Suppressor macrophage (primary cell): ENCODE data around the gene CCBE1.
"Not testable (repeated sequence)": the region's sequence is repeated elsewhere in the genome, so short reads cannot be mapped to it uniquely, and the experiment has no call there.

ENCODE experiments used
- DNase-seq, 4 experiments: peaks; one replicate each; pipeline ENCODE4 v3.0.0-alpha.2; 2020 to 2022

CCBE1 gene

DNA sequence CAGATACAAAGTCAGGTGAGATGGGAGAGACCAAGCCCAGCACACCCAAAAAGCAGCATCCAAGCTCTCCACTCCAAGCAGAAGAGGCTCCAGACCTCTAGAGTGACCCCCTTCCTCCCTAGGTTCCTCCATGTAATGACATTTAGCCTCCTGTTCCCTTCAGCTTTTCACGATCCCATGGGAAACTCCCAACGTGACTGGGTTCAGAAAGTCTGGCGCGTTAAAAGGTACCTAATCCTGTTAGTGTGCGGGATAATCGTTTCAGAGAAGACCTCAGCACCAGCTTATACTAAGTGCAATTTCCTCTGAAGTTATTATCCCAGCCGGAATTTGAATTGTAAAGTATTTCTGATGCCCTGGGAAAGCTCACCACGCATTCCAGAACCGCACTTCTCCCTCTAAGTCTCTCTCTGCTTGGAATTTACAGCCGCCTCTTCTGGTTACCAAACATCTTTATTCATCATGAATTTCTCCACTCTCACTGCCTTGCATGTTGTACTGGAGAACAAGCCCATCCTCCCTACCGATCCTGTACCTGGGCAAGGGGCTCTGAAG, 46.9 kb downstream of the CCBE1 start:
- DNase-seq, result no peak

DNA sequence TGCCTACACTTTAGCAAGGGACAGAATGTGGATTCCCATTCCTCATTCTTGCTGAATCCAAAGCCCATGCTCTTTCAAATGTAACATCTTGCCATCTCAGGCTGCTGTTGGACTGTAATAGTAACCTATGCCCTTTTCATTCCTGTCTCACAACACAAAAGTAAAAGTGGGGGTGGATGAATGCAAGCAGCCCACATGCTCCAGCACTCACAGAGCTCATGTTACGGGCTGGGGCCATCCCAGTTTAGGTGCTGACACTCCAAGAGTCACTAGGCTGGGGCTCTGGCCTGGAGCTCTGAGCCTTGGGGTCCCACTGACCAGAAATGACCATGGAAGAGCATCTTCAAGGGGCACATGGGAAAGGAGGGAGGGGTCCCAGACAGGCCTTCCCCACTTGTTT, 47.6 kb downstream of the CCBE1 start:
- no peak for DNase-seq

DNA sequence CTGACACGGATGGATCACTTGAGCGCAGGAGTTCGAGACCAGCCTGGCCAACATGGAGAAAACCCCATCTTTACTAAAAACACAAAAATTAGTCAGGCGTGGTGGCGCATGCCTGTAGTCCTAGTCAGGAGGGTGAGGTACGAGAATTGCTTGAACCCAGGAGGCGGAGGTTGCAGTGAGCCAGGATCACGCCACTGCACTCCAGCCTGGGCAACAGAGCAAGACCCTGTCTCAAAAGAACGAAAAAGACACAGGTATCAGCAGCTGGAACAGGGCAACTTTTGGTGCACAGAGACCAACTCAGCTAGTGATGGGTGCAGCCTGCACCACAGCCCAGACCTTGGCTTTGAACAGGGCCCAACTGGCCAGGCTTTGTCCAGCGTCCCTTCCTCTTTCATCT, 48.8 kb downstream of the CCBE1 start:
- DNase-seq, result not testable (repeated sequence)

DNA sequence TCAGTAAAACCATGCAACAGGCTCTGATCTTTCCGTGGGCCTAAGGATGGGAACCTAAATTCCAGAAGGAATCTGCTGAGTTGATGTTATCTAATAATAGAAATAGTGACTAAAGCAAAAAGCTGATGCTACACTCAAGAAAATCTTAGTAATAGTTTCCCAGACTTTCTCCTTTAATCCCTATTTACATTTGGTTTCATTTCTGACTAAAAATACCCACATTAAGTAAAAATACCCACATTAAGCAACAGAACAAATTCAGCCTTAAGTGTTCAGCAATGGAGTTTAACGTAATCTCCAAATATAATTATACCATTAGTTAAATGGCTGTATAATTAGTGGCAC, 50.3 kb downstream of the CCBE1 start:
- no peak for DNase-seq

DNA sequence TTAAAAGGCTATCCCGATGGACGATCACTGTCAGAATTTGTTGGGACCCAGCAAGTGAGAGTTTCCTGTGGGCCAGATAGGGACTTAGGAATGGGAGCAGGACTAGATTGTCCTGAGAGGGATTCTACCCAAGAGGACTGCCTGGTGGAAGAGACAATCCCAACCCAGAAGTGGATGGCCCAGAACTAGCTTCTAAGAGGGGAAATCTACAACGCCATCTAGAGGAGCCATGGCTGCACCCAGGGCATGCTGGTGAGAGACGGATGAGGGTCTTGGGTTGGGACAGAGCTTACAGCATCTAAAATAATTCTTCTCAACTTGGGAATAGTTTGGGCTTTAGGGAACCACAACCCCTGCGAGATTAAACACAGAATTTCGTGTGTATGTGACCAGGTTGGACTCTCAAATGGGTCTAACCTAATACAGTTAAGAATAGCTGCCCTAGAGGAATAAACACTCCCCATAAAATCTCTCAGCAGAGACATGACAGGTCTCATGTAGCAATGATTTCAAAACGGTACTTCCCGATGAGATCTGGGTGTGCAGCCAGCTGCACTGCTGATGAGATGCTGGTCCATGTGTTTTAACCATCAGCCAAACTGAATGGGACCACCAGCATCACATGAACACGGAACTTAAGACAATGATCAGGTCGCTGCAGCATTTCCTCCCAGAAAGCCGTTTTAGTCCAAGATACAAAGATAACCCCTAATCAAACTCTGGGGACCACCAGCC, 50.8 kb downstream of the CCBE1 start:
- DNase-seq, result no peak

DNA sequence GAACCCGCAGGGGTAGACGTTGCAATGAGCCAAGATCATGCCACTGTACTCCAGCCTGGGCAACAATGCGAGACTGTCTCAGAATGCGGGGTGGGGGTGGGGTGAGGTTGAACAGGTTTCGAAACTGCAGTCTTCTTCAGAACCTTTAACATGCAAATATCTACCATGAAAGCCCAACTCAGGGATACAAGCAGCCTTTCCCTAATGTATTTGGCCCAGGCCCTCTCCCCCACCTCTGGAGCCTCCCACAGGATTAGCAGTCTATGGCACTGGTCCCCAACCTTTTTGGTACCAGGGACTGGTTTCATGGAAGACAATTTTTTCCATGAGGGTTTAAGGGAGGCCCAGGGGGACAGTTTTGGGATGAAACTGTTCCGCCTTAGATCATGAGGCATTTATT, 53.5 kb downstream of the CCBE1 start:
- DNase-seq, result no peak

DNA sequence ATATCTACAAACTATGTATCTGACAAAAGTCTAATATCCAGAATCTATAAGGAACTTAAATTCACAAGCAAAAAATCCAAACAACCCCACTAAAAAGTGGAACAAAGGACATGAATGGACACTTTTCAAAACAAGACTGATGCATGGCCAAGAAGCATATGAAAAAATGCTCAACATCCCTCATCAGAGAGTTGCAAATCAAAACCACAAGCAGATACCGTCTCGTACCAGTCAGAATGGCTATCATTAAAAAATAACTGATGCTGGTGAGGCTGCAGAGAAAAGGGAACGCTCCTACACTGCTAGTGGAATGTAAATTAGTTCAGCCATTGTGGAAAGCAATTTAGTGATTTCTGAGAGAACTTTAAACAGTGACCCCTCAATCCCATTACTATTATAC, 56.5 kb downstream of the CCBE1 start:
- DNase-seq, result no peak

DNA sequence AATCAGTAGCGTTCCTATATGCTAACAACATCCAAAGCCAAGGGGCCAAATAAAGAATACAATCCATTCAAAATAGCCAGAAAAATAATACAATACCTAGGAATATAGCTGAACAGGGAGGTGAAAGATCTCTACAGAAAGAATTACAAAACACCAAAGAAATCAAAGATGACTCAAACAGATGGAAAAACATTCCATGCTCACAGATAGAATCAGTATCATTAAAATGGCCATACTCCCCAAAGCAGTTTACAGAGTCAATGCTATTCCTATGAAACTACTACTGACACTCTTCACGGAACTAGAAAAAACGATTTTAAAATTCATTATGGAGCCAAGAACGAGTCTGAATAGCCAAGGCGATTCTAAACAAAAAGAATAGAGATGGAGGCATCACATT, 57.4 kb downstream of the CCBE1 start:
- DNase-seq, result no peak

DNA sequence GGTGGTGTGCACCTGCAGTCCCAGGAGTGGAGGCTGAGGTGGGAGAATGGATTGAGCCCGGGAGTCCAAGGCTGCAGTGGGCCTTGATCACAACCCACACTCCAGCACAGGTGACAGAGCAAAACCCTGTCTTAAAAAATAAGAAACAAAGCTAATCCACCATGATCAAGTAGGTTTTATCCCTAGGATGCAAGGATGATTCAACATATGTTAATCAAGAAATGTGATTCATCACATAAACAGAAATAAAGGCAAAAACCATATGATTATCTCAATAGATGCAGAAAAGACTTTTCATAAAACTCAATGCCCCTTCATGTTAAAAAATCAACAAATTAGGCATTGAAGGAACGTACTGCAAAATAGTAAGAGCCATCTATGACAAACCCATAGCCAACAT, 58.1 kb downstream of the CCBE1 start:
- no peak for DNase-seq

DNA sequence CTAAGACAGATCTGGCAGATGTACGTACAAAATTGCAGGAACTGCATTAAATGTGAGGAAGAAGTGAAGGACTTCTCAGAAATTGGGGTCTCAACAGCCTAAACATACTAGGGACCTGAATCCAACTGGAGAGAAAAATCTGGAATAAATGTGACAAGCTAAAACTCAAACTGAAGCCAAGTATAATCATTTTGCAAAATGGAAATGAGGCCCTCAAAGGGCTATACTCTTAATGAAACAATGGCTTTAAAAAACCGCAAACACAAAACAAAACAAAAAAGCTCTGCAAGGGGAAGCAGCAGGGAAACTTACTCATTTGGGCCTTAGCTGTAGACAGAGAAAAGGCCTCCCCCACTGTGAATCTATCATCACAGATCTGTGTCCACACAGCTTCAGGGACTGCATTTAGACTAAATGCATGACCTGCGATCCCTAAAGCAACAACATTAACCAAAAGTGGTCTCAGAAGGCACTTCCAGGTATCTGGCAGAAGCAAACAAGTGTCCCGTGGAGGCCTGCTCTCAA, 63.2 kb downstream of the CCBE1 start:
- DNase-seq, result no peak

DNA sequence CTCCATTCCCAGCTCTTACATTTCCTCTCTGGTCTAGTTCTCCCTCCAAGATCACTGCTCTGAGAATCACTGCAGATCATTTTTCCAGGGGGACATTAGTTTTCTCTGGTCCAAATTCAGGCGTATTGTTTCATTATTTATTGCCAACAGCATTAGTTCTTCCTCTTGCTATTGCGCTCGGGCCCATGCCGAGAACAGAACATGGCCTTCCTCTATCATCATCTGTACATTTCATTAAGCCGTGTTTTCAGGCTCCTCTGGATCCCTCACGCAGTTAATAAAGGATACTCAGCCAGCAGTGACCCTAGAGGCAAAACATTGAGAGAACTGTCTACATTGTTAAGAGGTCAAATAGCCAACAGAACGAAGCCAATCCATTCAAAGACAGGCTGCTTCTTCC, 63.9 kb downstream of the CCBE1 start:
- no peak for DNase-seq

DNA sequence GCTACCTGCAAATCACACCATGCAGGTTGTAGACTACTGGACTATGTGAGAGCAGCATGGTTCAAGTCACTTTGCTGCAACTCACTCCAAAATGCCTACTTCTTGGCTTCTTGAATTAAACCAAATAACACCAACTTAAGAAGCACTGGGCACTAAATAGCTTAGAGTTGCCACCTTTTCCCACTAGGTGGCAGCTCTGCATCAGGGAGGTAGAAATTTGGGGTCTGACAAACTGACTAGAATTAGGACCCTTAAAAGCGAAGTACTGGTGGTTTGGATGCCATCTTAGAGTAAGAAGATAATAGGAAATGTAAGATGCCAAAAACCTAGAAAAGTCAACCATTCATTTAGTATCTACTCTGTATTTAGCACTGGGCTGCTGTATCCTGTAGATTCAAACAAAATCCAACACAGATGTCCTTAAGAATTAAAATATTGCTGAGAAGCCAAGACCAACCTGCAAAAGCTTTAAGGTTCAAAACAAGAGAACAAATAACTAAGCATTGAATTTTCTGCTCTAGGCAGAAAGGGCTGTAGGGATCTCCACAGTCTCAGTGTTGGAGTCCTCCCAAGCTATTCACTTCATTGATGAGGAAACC, 65.5 kb downstream of the CCBE1 start:
- DNase-seq, result peak in 1 of 4 experiments; percentile 2

DNA sequence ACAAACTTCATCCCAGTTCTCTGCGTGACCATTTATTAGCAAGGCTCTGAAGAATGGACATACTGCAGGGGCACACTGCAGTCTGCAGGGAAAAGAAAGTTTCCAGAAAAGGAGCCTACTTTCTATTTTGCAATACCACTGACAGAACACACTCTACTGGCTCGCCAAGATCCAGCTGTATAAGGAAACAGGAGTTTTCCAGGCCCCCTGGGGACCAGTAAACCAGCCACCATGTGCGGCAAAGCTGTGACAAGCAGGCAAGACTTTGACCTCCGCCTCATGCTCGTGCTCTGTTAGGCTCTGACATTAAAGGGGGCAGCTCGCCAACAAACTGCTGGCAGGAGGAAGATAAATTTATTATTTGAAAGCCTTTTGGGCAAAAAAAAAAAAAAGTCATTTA, 67.3 kb downstream of the CCBE1 start:
- no peak for DNase-seq

DNA sequence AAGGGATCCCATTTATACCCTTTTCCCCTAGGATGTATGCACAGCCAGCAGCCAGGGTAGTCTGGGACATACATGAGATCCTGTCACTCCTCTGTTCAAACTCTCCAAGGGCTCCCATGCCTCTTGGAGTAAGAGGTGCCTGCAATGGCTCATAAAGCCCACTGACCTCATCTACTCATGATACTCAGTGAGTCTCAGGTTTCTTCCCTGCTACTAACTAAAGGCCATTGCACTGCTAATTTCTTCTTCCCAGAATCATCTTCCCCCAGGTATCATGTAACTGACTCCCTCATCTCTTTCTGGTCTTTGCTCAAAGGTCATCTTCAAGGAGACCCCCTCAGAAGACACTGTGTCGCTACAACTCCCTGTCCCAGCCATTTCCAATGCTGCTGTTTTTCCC, 68.2 kb downstream of the CCBE1 start:
- no peak for DNase-seq

DNA sequence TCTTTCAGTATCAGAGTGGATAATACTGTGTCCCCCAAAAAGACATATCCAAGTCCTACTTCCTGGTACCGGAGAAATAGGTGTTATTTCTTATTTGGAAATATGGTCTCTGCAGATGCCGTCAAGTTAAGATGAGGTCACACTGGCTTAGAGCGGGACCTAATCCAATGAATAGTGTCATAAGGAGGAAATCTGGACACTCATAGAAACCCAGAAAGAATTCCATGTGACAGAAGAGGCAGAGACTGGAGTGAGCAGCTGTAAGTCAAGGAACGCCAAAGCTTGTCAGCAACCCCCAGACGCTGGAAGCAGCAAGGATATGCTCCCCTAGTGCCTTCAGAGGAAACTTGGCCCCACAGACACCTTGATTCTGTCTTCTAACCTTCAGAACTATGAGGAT, 69.8 kb downstream of the CCBE1 start:
- no peak for DNase-seq

DNA sequence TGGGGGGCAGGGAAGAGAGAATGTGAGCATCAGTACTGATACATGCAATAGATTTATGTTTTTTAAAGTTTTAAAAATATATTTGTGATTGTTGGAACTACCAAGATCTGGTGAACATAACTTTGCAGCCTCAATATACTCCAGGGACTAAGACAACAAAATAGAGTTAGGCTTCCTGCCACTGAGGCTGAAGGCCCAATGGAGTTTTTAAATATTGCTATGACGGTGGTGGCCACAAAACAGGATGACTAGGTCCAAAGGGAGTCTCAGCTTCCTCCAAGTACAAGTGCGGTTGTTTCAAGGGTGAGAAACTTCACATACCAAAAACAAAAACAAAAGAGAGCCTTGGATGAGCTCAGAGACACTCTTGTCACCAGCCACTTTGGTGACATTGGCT, 72.9 kb downstream of the CCBE1 start:
- DNase-seq, result no peak

DNA sequence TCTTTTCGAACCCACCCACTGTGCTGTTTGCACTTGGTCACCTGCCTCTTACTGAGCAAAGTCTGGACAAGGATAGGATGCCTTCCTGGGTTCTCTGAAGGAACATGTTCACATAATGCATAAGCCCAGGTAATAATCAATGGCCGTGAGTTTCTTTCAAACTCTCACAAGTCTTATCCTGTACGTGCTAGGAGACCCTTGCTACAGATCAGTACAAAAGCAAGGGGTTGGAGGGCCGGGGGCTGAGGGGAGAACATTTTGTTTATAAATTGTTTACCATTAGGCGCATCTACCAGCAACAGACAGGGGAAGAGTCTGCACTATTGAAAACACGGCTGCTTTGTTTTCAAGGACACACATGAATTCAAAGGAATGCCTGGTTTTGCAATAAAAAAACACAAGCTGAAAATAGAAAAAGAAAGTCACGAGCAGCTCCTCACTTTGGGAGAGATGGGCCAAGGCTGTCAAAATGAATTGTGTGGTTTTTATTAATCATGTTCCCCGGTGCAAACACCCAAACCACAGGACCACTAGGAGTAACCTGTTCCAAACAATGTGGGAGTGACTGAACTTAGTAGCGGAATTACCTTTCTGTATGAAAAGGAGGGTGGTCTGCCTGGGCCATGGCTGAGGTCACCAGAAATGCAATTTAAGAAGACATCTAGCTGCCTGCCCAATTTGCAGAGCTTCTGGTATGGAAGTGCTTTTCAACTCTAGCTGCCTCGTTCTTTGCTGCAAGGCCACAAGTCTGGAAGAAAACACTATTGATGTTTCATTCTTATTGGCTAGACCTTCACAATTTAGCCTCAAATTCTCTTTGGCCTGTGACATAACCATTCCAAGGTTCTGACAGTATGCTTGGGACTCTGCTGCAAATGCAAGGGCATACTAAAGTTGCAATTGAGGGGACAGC, 73.5 kb downstream of the CCBE1 start:
- DNase-seq, result no peak

DNA sequence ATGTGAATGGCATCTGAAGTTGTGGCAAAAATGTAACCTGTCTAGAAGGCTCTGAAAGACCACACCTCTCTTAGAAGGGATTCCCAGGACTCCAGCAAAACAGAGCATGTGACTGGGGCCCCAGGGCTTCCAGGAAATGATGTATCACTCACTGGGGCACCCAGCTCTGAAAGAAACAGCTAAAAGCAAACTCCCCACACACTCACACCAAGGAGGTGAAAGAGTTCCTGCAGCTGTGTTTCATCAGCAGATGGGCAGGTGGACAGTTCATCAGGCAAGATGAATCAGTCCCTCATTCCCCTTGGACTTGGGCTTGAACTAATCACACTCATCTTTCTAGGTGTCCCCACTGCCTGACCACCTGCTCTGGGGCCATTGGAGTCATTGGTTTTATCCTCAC, 76.2 kb downstream of the CCBE1 start:
- no peak for DNase-seq

DNA sequence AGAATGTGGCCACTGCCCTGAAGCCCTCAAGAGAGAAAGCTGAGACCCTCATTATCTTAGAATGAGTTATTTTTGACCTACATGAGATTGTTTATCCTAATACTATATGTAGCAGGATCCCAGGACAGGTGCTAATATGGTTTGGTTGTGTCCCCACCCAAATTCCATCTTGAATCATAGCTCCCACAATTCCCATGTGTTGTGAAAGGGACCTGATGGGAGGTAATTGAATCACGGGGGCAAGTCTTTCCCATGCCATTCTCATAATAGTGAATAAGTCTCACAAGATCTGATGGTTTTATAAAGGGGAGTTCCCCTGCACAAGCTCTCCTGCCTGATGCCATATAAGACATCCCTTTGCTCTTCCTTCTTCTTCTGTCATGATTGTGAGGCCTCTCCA, 76.8 kb downstream of the CCBE1 start:
- no peak for DNase-seq

DNA sequence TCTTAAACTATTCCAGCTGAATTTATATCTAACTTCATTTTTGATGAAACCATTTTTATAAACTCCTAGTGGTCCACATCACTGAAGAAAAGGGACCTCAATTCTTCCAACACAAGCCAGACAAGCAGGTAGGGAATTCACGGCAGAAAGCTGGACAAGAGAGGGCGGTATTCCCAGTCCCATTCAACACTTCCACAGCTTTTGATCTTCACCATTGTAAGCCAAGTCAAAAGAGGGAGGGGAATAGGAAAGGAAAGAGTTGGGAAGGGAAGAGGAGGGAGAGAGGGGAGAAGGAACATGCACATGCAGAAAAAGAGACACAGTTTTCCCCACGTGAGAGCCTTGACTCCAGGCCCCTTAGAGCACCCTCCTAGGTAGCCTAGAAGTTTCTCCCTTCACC, 77.4 kb downstream of the CCBE1 start:
- no peak for DNase-seq

DNA sequence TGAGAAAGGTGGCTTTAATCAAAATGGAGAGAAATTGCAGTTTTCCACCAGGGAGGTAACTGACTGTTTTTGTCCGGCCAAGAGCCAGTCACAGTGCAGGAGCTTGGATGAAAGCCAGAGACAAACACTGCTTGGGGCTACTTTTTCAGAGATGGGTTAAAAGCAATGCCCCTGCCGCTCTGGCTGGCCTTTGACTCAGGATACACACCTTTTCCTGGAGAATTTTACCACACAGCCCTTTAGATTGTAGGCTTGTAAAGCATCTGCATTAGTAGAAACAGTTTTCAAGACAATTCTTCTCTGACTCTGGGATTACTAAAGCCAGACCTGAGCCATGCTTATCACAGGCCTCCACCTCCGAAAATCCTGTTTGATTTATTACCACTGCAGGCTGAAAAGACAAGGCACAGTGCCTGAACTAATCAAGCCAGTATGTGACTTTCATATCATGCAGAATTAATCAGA, 79.7 kb downstream of the CCBE1 start:
- DNase-seq, result no peak

DNA sequence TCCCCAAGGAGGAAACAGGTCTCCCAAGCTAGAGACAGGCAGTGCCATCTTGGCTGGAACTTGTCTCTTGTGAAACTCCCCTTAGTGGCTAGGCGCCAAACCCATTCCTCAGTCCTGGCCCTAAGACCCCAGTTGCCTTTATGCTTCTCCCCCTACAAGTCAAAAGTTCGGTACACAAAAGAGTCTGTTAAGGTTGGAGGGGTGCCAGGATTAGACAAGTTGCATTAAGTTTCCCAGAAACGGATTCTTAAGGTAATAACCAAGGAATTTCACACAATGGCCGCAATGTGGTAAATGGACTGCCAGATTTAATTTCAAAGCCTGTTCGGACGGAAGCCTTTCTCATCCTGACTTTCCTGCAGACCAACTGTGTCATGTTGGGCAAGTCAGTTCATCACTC, 80.7 kb downstream of the CCBE1 start:
- no peak for DNase-seq

DNA sequence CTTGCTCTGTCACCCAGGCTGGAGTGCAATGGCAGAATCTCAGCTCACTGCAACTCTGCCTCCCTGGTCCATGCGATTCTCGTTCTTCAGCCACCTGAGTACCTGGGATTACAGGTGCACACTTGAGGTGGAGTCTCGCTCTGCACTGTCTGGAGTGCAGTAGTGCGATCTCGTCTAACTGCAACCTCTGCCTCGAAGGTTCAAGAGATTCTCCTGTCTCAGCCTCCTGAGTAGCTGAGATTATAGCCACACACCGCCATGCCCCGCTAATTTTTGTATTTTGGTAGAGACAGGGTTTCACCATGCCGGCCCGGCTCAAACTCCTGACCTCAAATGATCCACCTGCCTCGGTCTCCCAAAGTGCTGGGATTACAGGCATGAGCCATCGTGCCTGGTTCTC, 83.3 kb downstream of the CCBE1 start:
- DNase-seq, result no peak
